T-helper 22 cell (primary cell): ENCODE results near the gene FBXO31.
"Not testable (repeated sequence)": the region's sequence is repeated elsewhere in the genome, so short reads cannot be mapped to it uniquely, and the experiment has no call there.

Experiments
- DNase-seq: peaks from one replicate; pipeline ENCODE4 v3.0.0-alpha.2; 2020; ENCODE audit warnings: low read depth

FBXO31 gene

DNA sequence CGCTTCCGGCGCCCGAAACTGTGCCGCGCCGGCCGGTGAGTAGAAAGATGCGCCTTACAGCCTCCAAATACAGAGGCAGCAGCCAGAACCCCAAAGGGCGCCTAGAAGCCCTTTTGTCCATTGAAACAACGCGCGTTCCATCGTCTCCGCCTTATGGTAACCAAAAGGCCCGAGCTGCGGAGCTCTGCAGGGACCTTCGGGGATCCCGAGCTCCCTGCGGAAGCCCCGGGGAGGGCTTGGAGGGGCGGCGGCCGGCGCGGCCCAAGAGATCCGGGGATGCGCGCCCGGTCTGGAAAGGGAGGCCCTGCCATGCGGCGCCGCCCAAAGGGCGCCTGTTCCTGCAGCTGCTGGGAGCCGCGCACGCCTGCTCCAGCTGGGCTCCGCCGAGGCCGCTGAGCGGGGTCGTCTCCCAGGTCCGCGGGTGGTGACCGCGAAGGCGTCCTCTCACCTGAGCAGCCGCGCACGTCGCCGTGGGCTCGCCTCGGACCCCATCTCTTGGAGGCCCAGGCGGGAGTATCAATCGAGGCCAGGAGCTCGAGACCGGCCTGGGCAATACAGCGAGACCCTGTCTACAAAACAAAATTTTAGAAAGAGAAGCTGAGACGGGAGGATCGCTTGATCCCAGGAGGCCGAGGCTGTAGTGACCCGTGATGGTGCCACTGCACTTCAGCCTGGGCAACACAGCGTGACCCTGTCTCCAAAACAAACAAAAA is 742 bp upstream of the FBXO31 start:
- no peak for DNase-seq

- no peak for DNase-seq
Observed at GRCh38 chr16:87382023-87382785, 1.4 kb downstream of the FBXO31 start.

GRCh38 chr16:87380881-87381280 is 2.7 kb downstream of the FBXO31 start:
- DNase-seq = no peak

DNA sequence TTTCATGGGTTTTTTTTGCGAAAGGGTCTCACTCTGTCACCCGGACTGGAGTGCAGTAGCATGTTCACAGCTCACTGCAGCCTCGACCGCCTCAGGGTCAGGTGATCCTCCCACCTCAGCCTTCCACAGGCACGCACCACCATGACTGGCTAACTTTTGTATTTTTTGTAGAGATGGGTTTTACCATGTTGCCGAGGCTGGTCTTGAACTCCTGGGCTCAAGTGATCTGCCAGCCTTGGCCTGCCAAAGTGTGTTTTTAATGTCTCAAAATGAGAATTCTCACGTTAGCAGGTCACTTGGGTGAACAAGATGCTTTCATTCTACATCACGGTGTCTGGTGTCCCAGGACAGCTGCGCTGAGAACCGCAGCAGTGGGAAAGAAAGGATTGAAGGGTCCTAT is 3.2 kb downstream of the FBXO31 start:
- DNase-seq = no peak

- not testable (repeated sequence) for DNase-seq
Observed at GRCh38 chr16:87379312-87379752, 4.2 kb downstream of the FBXO31 start.

DNA sequence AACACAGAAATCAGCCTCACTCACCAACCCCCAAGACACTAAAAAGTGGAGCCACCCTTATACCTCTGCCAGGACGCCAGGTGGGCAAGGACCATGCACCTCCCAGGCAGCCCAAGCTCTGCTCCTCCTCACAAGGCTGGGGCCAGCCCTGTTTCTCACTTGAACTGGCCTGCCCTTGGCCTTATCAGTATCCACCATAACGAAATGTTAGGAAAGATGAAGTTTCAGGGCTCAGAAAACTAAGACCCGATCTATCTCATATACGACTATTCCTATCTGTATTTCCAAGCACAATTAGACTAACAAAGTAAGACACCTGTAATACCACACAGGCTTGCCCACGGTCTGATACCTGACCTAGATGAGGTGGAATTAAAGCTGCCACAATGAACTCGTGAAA is 6.9 kb downstream of the FBXO31 start:
- DNase-seq = no peak

DNA sequence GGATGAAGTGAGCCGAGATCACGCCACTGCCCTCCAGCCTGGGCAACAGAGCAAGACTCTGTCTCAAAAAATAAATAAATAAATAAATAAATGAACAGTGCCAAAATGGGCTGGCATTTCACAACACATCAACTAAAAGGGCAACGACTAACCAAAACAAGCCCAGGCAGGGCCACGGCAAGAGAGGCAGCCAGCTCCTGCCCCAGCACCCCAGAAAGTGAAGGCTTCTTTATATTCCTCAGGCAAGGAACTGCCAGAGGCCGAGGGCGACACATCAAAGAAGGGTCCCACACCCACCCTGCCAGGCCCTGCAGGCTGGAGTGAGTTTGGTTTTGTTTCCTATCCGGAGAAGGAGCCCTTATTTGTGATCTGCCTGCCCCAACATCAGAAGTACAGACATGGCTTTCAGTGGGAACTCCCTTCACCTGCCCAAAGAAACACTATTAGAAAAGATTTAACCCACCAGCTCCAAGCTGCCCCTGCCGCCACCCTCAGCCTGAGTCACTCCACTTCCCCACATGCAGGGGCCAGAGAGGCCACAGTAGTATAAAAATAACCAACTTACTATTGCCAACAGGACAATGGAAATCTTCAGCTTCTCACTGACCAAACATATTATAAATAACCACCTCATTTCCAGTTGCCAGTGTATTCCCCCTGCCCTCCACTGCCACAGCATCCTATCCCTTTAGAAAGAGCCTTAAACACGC is 8.0 kb downstream of the FBXO31 start:
- no peak for DNase-seq

DNA sequence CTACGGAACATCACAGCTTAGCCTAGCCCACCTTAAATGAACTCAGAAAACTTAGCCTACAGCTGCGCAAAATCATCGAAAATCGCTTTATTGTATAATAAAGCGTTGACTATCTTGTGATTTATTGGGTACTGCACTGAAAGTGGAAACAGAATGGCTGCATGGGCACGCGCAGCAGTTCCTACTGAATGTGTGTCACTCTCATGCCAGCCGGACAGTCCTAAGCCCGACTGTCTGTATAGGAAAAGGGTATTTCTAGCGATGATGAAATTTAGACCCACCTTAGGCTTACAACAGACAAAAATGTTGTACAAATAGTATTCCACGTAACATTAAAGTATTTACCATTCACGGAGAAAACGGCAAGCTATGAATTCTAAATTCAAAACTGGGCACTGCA is 9.3 kb downstream of the FBXO31 start:
- no peak for DNase-seq

GRCh38 chr16:87372305-87372704 is 11.3 kb downstream of the FBXO31 start:
- no peak for DNase-seq

- no peak for DNase-seq
Observed at GRCh38 chr16:87371261-87371866, 12.2 kb downstream of the FBXO31 start.

DNA sequence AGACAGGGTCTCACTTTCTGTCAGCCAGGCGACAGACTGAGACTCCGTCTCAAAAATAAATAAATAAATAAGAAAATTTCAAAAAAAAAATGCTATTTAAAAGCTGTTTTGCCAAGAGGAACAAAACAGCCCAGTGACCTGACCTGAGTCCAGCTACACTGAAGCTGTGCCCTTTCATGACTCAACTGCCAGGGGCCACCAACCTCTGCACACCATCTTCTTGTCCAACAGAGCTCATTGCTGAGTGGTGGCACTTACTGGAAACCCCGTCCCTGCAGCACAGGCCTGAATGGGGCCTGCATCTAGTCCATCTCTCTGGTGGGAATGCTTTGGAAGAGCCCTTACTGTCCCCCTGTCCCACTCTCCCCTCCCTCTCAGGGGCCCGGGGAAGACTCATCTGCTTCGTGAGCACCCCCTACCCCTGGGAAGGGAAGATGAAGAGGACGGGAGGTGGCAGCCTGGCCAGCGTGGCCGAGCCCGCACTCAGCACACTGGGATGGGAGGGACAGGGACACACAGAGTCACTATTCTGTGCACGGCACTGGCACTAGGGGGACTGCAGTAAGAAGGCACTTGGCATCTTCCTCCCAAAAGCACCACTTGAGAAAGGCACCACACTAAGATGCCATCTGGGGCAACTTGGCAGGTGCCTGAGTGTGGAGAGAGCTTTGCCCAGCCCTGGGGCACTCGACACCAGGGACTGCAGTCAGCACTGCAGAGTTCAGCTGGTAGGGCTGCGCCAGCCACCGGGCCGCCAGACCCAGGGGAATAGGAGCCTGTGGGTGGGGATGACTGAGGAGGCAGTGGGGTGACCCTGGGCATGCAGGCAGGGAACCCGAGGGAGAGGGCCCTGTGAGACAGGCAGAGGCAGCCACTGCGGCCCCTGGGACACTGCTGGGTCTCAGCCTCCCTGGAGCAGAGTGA is 13.5 kb downstream of the FBXO31 start:
- DNase-seq = no peak

GRCh38 chr16:87369117-87369765 is 14.3 kb downstream of the FBXO31 start:
- no peak for DNase-seq

GRCh38 chr16:87368029-87368770 is 15.4 kb downstream of the FBXO31 start:
- no peak for DNase-seq

- DNase-seq = no peak
Observed at GRCh38 chr16:87367529-87367928, 16.0 kb downstream of the FBXO31 start.

DNA sequence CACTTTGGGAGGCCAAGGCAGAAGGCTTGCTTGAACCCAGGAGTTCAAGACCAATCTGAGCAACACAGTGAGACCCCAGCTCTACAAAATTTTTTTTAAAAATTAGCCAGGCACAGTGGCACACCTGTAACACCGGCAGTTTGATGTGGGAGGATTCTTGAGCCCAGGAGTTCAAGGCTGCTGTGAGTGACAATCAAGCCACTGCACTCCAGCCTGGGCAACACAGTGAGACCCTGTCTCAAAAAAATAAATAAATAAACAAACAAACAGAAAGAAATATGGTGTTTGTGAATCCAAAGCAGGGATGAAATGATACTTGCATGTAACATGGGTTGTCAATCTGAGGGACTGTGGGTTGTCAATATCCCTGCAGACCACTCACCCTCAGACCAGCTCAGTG is 16.6 kb downstream of the FBXO31 start:
- DNase-seq = no peak

GRCh38 chr16:87366288-87366687 is 17.3 kb downstream of the FBXO31 start:
- DNase-seq = no peak

- no peak for DNase-seq
Observed at GRCh38 chr16:87365021-87365713, 18.4 kb downstream of the FBXO31 start.

DNA sequence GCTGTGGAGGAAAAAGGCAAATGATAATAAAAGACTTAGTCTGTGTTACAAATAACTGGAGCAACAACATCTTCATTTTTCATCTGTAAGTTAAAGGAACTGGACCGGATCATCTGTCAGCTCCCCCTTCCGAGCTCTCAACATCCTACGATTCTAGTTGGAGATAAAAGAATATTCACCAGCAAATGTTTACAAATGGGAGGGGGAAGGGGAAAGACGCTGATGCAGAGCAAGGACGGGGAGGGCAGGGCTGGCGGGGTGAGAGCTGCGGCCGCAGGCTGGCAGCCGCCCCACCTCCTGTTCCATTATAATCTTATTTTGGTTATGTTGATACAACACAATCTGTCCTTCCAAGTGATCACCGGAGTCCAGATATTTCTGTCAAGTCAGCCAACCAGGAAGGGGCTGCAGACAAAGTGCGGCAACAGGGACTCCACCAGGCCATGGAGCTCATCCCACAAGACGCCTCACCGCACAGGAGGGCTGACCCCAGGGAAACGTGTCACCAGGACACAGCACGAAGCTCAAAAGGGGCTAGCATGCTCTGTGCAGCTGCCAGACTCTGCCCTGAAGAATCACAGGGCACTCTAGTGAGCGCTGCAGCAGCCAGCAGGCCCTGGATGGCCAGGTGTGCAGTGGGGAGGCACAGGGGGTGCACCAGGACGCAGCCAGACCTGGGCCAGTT is 19.7 kb downstream of the FBXO31 start:
- DNase-seq = no peak
